H7 (cell line): Measurements from ENCODE around the gene ASPSCR1. TPM values are rescaled to one million over a fixed set of nuclear protein-coding genes. Genes with fewer than 3 reads are reported as not detected.

Experiments
- DNase-seq: peaks from one replicate; pipeline ENCODE4 v3.0.0; 2012
- H3K27me3 ChIP-seq: 2 replicates; pipeline ENCODE4 v1.6.0; 2011; ENCODE audit warnings: mild to moderate bottlenecking, low read length; ENCODE audit not compliant: control insufficient read depth, insufficient read depth
- H3K36me3 ChIP-seq: replicated peaks from 2 replicates; pipeline ENCODE4 v1.5.1; 2011; ENCODE audit warnings: low read length; ENCODE audit not compliant: control insufficient read depth, insufficient read depth
- H3K4me3 ChIP-seq: 2 replicates; pipeline ENCODE4 v1.5.1; 2011; ENCODE audit warnings: low read depth, mild to moderate bottlenecking, control low read depth, low read length, moderate library complexity; ENCODE audit not compliant: insufficient read depth
- total RNA-seq: library from RNA; depleted of rRNA; stranded (reverse); fragments of >200 nt; shearing (Covaris generic); gene quantifications from 2 replicates; pipeline ENCODE4 v1.2.3, GENCODE V29; 2014

ASPSCR1 gene
- total RNA-seq, 1 experiment from 2014 or later = 62.1 TPM

GRCh38 chr17:82020572-82021106 lies 43.2 kb downstream of the ASPSCR1 start:
- H3K36me3 ChIP-seq = no peaks in the 10 kb centered on the region; the same call in 1 of the 2 replicates
- DNase-seq = no peak

GRCh38 chr17:82021107-82021899 lies 43.9 kb downstream of the ASPSCR1 start:
- no peaks in the 10 kb centered on the region; the same call in 1 of the 2 replicates for H3K27me3 ChIP-seq
- DNase-seq = peak; percentile 80
- peaks cover 1% of the 10 kb centered on the region; the same call in 1 of the 2 replicates for H3K36me3 ChIP-seq
- peak overlapping the region; percentile 3; the same call in 1 of the 2 replicates for H3K4me3 ChIP-seq

More at GRCh38 chr17:82020572-82021106, 43.2 kb downstream of the ASPSCR1 start:
- H3K4me3 ChIP-seq = no peak overlapping the region
- no peaks in the 10 kb centered on the region; the same call in 1 of the 2 replicates for H3K27me3 ChIP-seq

GRCh38 chr17:82021900-82022309 lies 44.5 kb downstream of the ASPSCR1 start:
- peaks cover 3% of the 10 kb centered on the region for H3K36me3 ChIP-seq
- no peaks in the 10 kb centered on the region; the same call in 1 of the 2 replicates for H3K27me3 ChIP-seq
- no peak for DNase-seq
- peak overlapping the region; percentile 97 for H3K4me3 ChIP-seq

GRCh38 chr17:82022310-82022980 lies 45.0 kb downstream of the ASPSCR1 start, which contains the start of gene CENPX:
Gene CENPX (minus strand): TSS chr17:82022878. CDS start chr17:82022861, 17 bp downstream.
- Histone ChIP-seq H3K36me3 (peaks cover 3% of the 10 kb centered on the region), H3K27me3 (no peaks in the 10 kb centered on the region; the same call in 1 of the 2 replicates), H3K4me3 (peak within 1 kb of the TSS; percentile 97)
- DNase-seq = peak; percentile 83

GRCh38 chr17:82022981-82023446 lies 45.6 kb downstream of the ASPSCR1 start, which contains the start of gene LRRC45:
Gene LRRC45 (plus strand): TSS chr17:82023305. CDS start chr17:82023644, 339 bp downstream.
- peak; percentile 100 for DNase-seq
- H3K36me3 ChIP-seq = peaks cover 6% of the 10 kb centered on the region

GRCh38 chr17:82023447-82024241 lies 46.2 kb downstream of the ASPSCR1 start:
- DNase-seq = peak; percentile 84
- Histone ChIP-seq H3K27me3 (no peaks in the 10 kb centered on the region; the same call in 1 of the 2 replicates), H3K36me3 (peaks cover 6% of the 10 kb centered on the region), H3K4me3 (peak overlapping the region; percentile 77)

More at GRCh38 chr17:82022981-82023446, 45.6 kb downstream of the ASPSCR1 start, which contains the start of gene LRRC45:
- H3K27me3 ChIP-seq = no peaks in the 10 kb centered on the region; the same call in 1 of the 2 replicates
- peak within 1 kb of the TSS; percentile 97 for H3K4me3 ChIP-seq

GRCh38 chr17:82024859-82025258 lies 47.4 kb downstream of the ASPSCR1 start:
- DNase-seq = no peak
- H3K27me3 ChIP-seq = no peaks in the 10 kb centered on the region; the same call in 1 of the 2 replicates
- H3K36me3 ChIP-seq = peaks cover 6% of the 10 kb centered on the region
- H3K4me3 ChIP-seq = no peak overlapping the region

GRCh38 chr17:82025401-82026107 lies 48.1 kb downstream of the ASPSCR1 start:
- H3K27me3 ChIP-seq = no peaks in the 10 kb centered on the region; the same call in 1 of the 2 replicates
- no peak for DNase-seq
- H3K36me3 ChIP-seq = peaks cover 6% of the 10 kb centered on the region
- no peak overlapping the region for H3K4me3 ChIP-seq

- H3K4me3 ChIP-seq = no peak overlapping the region
- no peaks in the 10 kb centered on the region; the same call in 1 of the 2 replicates for H3K27me3 ChIP-seq
- H3K36me3 ChIP-seq = peaks cover 6% of the 10 kb centered on the region
- no peak for DNase-seq
These were observed 50.8 kb downstream of the ASPSCR1 start for GRCh38 chr17:82028246-82028645.

GRCh38 chr17:82028966-82029365 lies 51.5 kb downstream of the ASPSCR1 start:
- Histone ChIP-seq H3K27me3 (no peaks in the 10 kb centered on the region; the same call in 1 of the 2 replicates), H3K4me3 (no peak overlapping the region), H3K36me3 (peaks cover 6% of the 10 kb centered on the region)
- DNase-seq = no peak

- no peak for DNase-seq
- Histone ChIP-seq H3K36me3 (peaks cover 6% of the 10 kb centered on the region), H3K4me3 (no peak overlapping the region), H3K27me3 (no peaks in the 10 kb centered on the region; the same call in 1 of the 2 replicates)
These were observed 52.0 kb downstream of the ASPSCR1 start for GRCh38 chr17:82029391-82029790.

GRCh38 chr17:82029990-82030469 lies 52.6 kb downstream of the ASPSCR1 start:
- Histone ChIP-seq H3K4me3 (no peak overlapping the region; the same call in 1 of the 2 replicates), H3K27me3 (no peaks in the 10 kb centered on the region; the same call in 1 of the 2 replicates), H3K36me3 (peaks cover 6% of the 10 kb centered on the region)
- DNase-seq = no peak
